HL-60 (cell line): ENCODE measurements around the gene LRMDA.

Experiments
- DNase-seq, 2 experiments: peaks; one replicate each; pipeline ENCODE4 v3.0.0-alpha.2; 2010 to 2020; ENCODE audit warnings: low read depth in 1 of 2, low spot score in 1 of 2
- H3K27ac ChIP-seq: fragments of 250-450 bp; sonication (Bioruptor Pico); replicated peaks from 2 replicates; pipeline ENCODE4 v1.5.1; 2020; ENCODE audit warnings: mild to moderate bottlenecking, moderate library complexity
- H3K27me3 ChIP-seq: fragments of 250-450 bp; sonication (Bioruptor Pico); 2 replicates; pipeline ENCODE4 v1.5.1; 2021; ENCODE audit warnings: mild to moderate bottlenecking, moderate library complexity; ENCODE audit not compliant: insufficient read depth, poor library complexity, severe bottlenecking
- H3K4me3 ChIP-seq: replicated peaks from 2 replicates; pipeline ENCODE4 v1.5.1; 2011; ENCODE audit warnings: mild to moderate bottlenecking, control low read depth, low read length; ENCODE audit not compliant: insufficient read depth
- CTCF ChIP-seq: IDR thresholded peaks from one replicate; pipeline ENCODE4 v1.5.1; 2011; ENCODE audit warnings: low read length, control low read depth, inconsistent platforms; ENCODE audit not compliant: insufficient read depth
- GABPA ChIP-seq: IDR thresholded peaks from 2 replicates; pipeline ENCODE4 v1.6.1; 2012; ENCODE audit warnings: low read depth
- POLR2AphosphoS5 ChIP-seq: IDR thresholded peaks from 2 replicates; pipeline ENCODE4 v1.6.1; 2012; ENCODE audit warnings: low read depth
- SPI1 ChIP-seq: IDR thresholded peaks from 2 replicates; pipeline ENCODE4 v1.6.1; 2012; ENCODE audit warnings: low read depth, mild to moderate bottlenecking, borderline replicate concordance
- TF ChIP-seq, protein P1 (sequence below): IDR thresholded peaks from 2 replicates; pipeline ENCODE4 v1.6.1; 2012; ENCODE audit warnings: low read depth; ENCODE audit not compliant: insufficient replicate concordance

LRMDA gene

GRCh38 chr10:75720157-75720556 is 288.7 kb downstream of the LRMDA start:
- Histone ChIP-seq H3K4me3 (no peak overlapping the region), H3K27ac (no peak overlapping the region), H3K27me3 (no peaks in the 10 kb centered on the region)
- TF ChIP-seq, protein P1, sequence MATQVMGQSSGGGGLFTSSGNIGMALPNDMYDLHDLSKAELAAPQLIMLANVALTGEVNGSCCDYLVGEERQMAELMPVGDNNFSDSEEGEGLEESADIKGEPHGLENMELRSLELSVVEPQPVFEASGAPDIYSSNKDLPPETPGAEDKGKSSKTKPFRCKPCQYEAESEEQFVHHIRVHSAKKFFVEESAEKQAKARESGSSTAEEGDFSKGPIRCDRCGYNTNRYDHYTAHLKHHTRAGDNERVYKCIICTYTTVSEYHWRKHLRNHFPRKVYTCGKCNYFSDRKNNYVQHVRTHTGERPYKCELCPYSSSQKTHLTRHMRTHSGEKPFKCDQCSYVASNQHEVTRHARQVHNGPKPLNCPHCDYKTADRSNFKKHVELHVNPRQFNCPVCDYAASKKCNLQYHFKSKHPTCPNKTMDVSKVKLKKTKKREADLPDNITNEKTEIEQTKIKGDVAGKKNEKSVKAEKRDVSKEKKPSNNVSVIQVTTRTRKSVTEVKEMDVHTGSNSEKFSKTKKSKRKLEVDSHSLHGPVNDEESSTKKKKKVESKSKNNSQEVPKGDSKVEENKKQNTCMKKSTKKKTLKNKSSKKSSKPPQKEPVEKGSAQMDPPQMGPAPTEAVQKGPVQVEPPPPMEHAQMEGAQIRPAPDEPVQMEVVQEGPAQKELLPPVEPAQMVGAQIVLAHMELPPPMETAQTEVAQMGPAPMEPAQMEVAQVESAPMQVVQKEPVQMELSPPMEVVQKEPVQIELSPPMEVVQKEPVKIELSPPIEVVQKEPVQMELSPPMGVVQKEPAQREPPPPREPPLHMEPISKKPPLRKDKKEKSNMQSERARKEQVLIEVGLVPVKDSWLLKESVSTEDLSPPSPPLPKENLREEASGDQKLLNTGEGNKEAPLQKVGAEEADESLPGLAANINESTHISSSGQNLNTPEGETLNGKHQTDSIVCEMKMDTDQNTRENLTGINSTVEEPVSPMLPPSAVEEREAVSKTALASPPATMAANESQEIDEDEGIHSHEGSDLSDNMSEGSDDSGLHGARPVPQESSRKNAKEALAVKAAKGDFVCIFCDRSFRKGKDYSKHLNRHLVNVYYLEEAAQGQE, result no peak
- TF ChIP-seq POLR2AphosphoS5 (no peak), GABPA (no peak), CTCF (no peak), SPI1 (no peak)
- DNase-seq, result no peak

GRCh38 chr10:75722020-75722419 is 290.6 kb downstream of the LRMDA start:
- TF ChIP-seq SPI1 (no peak), GABPA (no peak), POLR2AphosphoS5 (no peak), CTCF (no peak)
- TF ChIP-seq, protein P1, result no peak
- H3K27me3 ChIP-seq, result no peaks in the 10 kb centered on the region

GRCh38 chr10:75722609-75723008 is 291.2 kb downstream of the LRMDA start:
- no peak for TF ChIP-seq POLR2AphosphoS5
- TF ChIP-seq GABPA, result no peak
- TF ChIP-seq CTCF, result no peak
- TF ChIP-seq SPI1, result no peak
- TF ChIP-seq, protein P1, result no peak
- Histone ChIP-seq H3K4me3 (no peak overlapping the region), H3K27me3 (no peaks in the 10 kb centered on the region), H3K27ac (no peak overlapping the region)
- no peak for DNase-seq

More at GRCh38 chr10:75722020-75722419, 290.6 kb downstream of the LRMDA start:
- H3K27ac ChIP-seq, result no peak overlapping the region
- no peak overlapping the region for H3K4me3 ChIP-seq
- DNase-seq, result no peak
